Stimulated activated CD4-positive, alpha-beta T cell treated with anti-CD3 and anti-CD28 coated beads, TNF-alpha, amount 100 ng/mL, for 24 hours (primary cell): ENCODE data around the gene SGIP1.
A peak's percentile ranks its signal among the peaks of the same experiment; 100 is the strongest.

Experiments
- DNase-seq, 3 experiments: peaks; one replicate each; pipeline ENCODE4 v3.0.0-alpha.2; 2020; ENCODE audit warnings: low read depth in 3 of 3

SGIP1 gene

GRCh38 chr1:66521721-66522365 lies 12.1 kb upstream of the SGIP1 start:
- DNase-seq = no peak

- DNase-seq = no peak
Observed at GRCh38 chr1:66523562-66523961, 10.4 kb upstream of the SGIP1 start.

- DNase-seq = no peak
Observed at GRCh38 chr1:66525086-66525485, 8.9 kb upstream of the SGIP1 start.

- no peak for DNase-seq
Observed at GRCh38 chr1:66526036-66526435, 7.9 kb upstream of the SGIP1 start.

- no peak for DNase-seq
Observed at GRCh38 chr1:66526991-66527390, 7.0 kb upstream of the SGIP1 start.

- no peak for DNase-seq
Observed at GRCh38 chr1:66527686-66528085, 6.3 kb upstream of the SGIP1 start.

- no peak for DNase-seq
Observed at GRCh38 chr1:66528580-66528979, 5.4 kb upstream of the SGIP1 start.

GRCh38 chr1:66532214-66532613 lies 1.7 kb upstream of the SGIP1 start:
- DNase-seq = no peak

GRCh38 chr1:66532798-66533783 lies 862 bp upstream of the SGIP1 start:
- DNase-seq = peak in 1 of 3 experiments; percentile 20

GRCh38 chr1:66535061-66535460 lies 1.1 kb downstream of the SGIP1 start:
- no peak for DNase-seq

- DNase-seq = no peak
Observed at GRCh38 chr1:66535853-66536252, 1.9 kb downstream of the SGIP1 start.

- DNase-seq = no peak
Observed at GRCh38 chr1:66537718-66538117, 3.8 kb downstream of the SGIP1 start.

- no peak for DNase-seq
Observed at GRCh38 chr1:66539491-66539890, 5.5 kb downstream of the SGIP1 start.

GRCh38 chr1:66540434-66541032 lies 6.6 kb downstream of the SGIP1 start:
- DNase-seq = no peak

- DNase-seq = no peak
Observed at GRCh38 chr1:66542314-66542713, 8.4 kb downstream of the SGIP1 start.

- DNase-seq = no peak
Observed at GRCh38 chr1:66542811-66543767, 9.1 kb downstream of the SGIP1 start.

- no peak for DNase-seq
Observed at GRCh38 chr1:66546047-66546810, 12.3 kb downstream of the SGIP1 start.

- DNase-seq = no peak
Observed at GRCh38 chr1:66549017-66549416, 15.1 kb downstream of the SGIP1 start.

GRCh38 chr1:66550243-66550642 lies 16.3 kb downstream of the SGIP1 start:
- no peak for DNase-seq

- no peak for DNase-seq
Observed at GRCh38 chr1:66552287-66552686, 18.3 kb downstream of the SGIP1 start.

GRCh38 chr1:66552829-66553228 lies 18.9 kb downstream of the SGIP1 start:
- no peak for DNase-seq
